ENCODE data around the gene ESR1.

The ESR1 gene

GRCh38 chr6:151807513-151808370 is at the start of gene ESR1:
TSS of gene ESR1 (plus strand) at chr6:151807682. CDS start at chr6:151807913, 231 bp downstream.
- no peak for DNase-seq

- no peak for DNase-seq
Measured at GRCh38 chr6:151760486-151760885, 47.0 kb upstream of the ESR1 start.

GRCh38 chr6:151761851-151762250 is 45.6 kb upstream of the ESR1 start:
- DNase-seq = no peak

DNA sequence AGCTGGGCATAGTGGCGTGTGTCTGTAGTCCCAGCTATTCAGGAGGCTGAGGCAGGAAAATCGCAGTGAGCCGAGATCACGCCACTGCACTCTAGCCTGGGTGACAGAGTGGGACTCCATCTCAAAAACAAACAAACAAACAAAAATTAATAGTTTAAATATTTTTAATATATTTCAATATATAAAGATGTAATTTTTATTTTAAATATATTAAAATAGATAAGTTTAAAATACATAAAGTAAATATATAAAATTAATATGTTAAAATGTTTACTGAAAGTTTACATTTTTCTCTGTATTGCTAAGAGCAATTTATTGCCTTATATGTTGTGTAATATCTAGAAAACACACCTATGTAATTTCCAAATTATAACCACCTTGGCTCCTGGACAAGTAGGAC is 44.7 kb upstream of the ESR1 start:
- DNase-seq = no peak

DNA sequence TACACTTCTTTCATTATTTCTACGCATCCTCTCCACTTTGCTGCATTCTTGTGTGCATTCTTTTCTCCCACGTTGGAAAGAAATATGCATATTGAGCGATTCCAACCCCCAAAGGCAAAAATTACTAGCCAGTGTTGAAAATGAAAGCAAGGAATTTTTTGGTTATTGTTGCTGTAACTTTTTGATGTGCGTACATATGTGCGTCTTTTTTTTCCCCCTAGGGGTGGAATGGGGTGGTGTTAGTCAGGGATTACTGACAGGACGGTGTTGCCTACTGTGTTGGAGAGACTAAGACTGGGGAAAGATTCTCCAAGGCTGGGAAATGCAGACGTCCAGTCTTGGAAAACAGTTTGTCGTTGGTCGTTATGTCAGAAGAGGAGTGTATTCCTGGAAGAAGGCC is 44.2 kb upstream of the ESR1 start:
- peak; percentile 7 for DNase-seq

- peak; percentile 58 for DNase-seq
Measured at GRCh38 chr6:151763938-151764680, 43.4 kb upstream of the ESR1 start.

DNA sequence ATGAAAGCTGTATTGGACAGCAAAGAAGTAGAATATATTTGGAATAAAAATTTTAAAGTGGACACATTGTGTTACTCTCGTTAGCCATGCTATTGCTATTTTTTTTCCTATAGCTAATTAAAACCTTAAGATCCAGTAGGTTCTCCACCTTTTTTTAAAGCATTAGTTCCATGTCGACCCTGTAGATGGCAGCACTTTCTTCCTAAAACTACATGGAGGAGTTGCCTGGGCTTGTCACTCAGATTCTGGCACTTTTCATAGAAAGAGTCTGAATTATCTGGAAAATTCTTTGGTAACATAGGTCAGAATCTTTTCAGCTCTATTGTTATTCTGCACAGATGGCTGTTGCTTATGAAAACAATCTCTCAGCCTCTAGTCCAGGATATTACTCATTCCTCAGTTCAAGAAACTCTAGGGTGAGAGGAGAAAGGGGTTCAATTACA is 42.0 kb upstream of the ESR1 start:
- DNase-seq = peak; percentile 75

DNA sequence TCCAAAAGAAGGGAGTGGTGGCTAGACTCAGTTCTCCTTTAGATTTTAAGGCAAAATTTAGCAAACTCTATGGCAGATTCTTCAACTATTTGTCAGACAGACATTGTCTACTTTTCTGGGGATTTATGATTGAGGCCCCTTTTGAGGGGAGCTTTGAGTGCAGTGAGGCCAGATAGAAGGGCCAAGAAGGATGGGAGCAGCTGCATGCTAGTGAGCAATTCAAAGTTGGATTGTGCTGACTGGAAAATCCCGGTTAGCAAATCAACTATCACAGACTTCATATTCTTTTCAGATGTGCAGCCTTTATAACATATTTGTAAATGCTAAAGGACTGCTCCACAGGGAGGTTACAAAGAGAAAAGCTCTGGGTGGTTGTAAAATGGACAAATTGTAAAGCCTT is 35.0 kb upstream of the ESR1 start:
- no peak for DNase-seq

DNA sequence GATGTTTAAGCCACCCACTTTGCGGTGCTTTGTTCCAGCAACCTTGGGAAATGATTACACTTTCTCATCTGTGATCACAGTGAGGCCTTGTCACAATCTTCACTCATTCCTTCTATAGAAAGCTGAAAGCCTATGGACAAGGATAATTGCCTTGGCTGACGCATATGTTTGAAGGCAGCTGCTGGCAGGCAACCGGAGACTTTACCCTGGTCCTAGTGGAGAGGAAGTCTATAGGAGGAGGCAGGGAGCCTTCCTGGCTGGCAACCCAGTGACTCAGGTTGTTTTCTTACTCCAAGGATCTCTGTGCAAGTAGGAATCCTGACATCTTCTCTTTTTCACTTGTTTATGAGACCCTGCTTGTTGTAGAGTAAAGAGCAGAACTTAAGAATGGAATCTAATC is 34.1 kb upstream of the ESR1 start:
- DNase-seq = no peak

GRCh38 chr6:151782560-151782959 is 24.9 kb upstream of the ESR1 start:
- DNase-seq = no peak

GRCh38 chr6:151783692-151784091 is 23.8 kb upstream of the ESR1 start:
- no peak for DNase-seq

GRCh38 chr6:151784441-151785214 is 22.9 kb upstream of the ESR1 start:
- DNase-seq = no peak

GRCh38 chr6:151796842-151797530 is 10.5 kb upstream of the ESR1 start:
- DNase-seq = no peak

- no peak for DNase-seq
Measured at GRCh38 chr6:151803743-151804142, 3.7 kb upstream of the ESR1 start.

GRCh38 chr6:151804585-151805285 is 2.7 kb upstream of the ESR1 start:
- no peak for DNase-seq

- no peak for DNase-seq
Measured at GRCh38 chr6:151805286-151805840, 2.1 kb upstream of the ESR1 start.

DNA sequence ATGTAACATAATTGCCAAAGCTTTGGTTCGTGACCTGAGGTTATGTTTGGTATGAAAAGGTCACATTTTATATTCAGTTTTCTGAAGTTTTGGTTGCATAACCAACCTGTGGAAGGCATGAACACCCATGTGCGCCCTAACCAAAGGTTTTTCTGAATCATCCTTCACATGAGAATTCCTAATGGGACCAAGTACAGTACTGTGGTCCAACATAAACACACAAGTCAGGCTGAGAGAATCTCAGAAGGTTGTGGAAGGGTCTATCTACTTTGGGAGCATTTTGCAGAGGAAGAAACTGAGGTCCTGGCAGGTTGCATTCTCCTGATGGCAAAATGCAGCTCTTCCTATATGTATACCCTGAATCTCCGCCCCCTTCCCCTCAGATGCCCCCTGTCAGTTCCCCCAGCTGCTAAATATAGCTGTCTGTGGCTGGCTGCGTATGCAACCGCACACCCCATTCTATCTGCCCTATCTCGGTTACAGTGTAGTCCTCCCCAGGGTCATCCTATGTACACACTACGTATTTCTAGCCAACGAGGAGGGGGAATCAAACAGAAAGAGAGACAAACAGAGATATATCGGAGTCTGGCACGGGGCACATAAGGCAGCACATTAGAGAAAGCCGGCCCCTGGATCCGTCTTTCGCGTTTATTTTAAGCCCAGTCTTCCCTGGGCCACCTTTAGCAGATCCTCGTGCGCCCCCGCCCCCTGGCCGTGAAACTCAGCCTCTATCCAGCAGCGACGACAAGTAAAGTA is 547 bp upstream of the ESR1 start:
- DNase-seq = peak; percentile 52

DNA sequence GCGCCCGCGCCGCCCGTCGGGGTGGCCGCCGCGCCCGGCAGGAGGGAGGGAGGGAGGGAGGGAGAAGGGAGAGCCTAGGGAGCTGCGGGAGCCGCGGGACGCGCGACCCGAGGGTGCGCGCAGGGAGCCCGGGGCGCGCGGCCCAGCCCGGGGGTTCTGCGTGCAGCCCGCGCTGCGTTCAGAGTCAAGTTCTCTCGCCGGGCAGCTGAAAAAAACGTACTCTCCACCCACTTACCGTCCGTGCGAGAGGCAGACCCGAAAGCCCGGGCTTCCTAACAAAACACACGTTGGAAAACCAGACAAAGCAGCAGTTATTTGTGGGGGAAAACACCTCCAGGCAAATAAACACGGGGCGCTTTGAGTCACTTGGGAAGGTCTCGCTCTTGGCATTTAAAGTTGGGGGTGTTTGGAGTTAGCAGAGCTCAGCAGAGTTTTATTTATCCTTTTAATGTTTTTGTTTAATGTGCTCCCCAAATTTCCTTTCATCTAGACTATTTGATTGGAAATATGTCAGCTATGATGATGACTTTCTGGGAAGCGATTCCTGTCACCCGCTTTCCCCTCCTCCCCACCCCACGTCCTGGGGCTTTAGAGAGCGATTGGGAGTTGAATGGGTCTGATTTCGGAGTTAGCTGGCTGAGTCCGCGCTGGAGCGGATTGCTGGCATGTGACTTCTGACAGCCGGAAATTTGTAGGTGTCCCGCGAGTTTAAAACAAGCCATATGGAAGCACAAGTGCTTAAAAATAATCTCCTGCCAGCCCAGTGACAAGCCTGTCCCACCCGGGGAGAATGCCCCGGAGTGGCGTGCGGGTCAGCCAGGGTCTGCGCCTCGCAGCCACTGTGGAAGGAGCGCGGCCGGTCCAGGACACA is 1.1 kb downstream of the ESR1 start:
- peak; percentile 21 for DNase-seq

GRCh38 chr6:151811081-151811480 is 3.6 kb downstream of the ESR1 start:
- no peak for DNase-seq

- no peak for DNase-seq
Measured at GRCh38 chr6:151813858-151814257, 6.4 kb downstream of the ESR1 start.

All from NCI-H82 (cell line).